GM19099 (cell line): ENCODE results near the gene MBOAT1.

ENCODE experiments used
- POLR2A ChIP-seq: IDR thresholded peaks from 3 replicates; pipeline ENCODE4 v1.6.1; 2011; ENCODE audit warnings: low read depth; ENCODE audit not compliant: insufficient read length; ENCODE audit errors: extremely low read depth

Gene MBOAT1

GRCh38 chr6:20168690-20169089, 43.6 kb downstream of the MBOAT1 start:
- TF ChIP-seq POLR2A, result no peak

- TF ChIP-seq POLR2A, result no peak
Measured at GRCh38 chr6:20167601-20168000, 44.7 kb downstream of the MBOAT1 start.

GRCh38 chr6:20166210-20166609, 46.1 kb downstream of the MBOAT1 start:
- no peak for TF ChIP-seq POLR2A

- no peak for TF ChIP-seq POLR2A
Measured at GRCh38 chr6:20162515-20162914, 49.8 kb downstream of the MBOAT1 start.

- TF ChIP-seq POLR2A, result no peak
Measured at GRCh38 chr6:20160541-20161283, 51.6 kb downstream of the MBOAT1 start.

- TF ChIP-seq POLR2A, result no peak
Measured at GRCh38 chr6:20159781-20160540, 52.3 kb downstream of the MBOAT1 start.

GRCh38 chr6:20159098-20159497, 53.2 kb downstream of the MBOAT1 start:
- TF ChIP-seq POLR2A, result no peak

GRCh38 chr6:20158676-20159075, 53.6 kb downstream of the MBOAT1 start:
- TF ChIP-seq POLR2A, result no peak

- no peak for TF ChIP-seq POLR2A
Measured at GRCh38 chr6:20156824-20157223, 55.4 kb downstream of the MBOAT1 start.

- no peak for TF ChIP-seq POLR2A
Measured at GRCh38 chr6:20154753-20155152, 57.5 kb downstream of the MBOAT1 start.

- TF ChIP-seq POLR2A, result no peak
Measured at GRCh38 chr6:20153194-20153593, 59.1 kb downstream of the MBOAT1 start.

- no peak for TF ChIP-seq POLR2A
Measured at GRCh38 chr6:20148433-20148832, 63.8 kb downstream of the MBOAT1 start.

GRCh38 chr6:20147469-20147868, 64.8 kb downstream of the MBOAT1 start:
- no peak for TF ChIP-seq POLR2A

- no peak for TF ChIP-seq POLR2A
Measured at GRCh38 chr6:20146291-20146690, 66.0 kb downstream of the MBOAT1 start.

- no peak for TF ChIP-seq POLR2A
Measured at GRCh38 chr6:20142866-20143265, 69.4 kb downstream of the MBOAT1 start.

GRCh38 chr6:20141931-20142330, 70.3 kb downstream of the MBOAT1 start:
- TF ChIP-seq POLR2A, result no peak

GRCh38 chr6:20137837-20138236, 74.4 kb downstream of the MBOAT1 start:
- TF ChIP-seq POLR2A, result no peak

- TF ChIP-seq POLR2A, result no peak
Measured at GRCh38 chr6:20137240-20137639, 75.0 kb downstream of the MBOAT1 start.
